Left hindlimb (tissue), 1 donor: ENCODE results near the gene PAX4.

Experiments
- DNase-seq: peaks from one replicate; pipeline ENCODE4 v3.0.0-alpha.2; 2018

PAX4 gene

DNA sequence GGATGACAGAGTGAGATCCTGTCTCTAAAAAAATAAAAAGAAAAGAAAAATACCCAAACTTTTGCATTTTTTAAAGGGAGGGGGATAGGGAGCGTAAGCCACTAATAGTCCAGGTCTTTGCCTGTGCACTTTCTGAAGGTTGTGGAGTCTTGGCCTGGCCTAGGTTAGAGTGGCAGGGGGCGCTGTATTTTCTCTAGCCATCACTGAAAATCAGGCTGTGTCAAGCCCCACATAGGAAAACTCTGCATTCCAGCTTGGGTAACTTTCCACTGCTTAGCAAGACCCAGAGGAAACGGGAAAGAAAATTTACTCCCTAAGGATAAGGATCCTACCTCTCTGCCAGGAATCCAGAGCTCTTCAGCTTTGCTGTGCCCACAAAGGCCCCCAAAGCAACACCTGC, 10.5 kb upstream of the PAX4 start:
- no peak for DNase-seq

DNA sequence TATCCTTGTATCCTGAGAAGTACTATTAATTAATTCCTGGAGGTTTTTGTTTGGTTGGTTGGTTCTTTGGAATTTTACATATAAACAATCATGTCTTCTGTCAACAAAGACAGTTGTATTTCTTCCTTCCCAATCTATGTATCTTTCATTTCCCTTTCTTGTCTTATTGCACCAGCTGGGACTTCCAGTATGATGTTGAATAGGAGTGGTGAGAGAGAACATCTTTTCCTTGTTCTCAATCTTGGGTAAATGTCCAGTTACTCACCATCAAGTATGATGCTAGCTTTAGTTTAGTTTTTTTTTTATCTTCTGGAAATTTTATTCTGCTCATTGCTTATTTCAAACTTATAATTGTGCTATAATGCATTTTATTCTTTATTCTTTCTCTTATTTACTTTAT, 7.4 kb upstream of the PAX4 start:
- DNase-seq = no peak

DNA sequence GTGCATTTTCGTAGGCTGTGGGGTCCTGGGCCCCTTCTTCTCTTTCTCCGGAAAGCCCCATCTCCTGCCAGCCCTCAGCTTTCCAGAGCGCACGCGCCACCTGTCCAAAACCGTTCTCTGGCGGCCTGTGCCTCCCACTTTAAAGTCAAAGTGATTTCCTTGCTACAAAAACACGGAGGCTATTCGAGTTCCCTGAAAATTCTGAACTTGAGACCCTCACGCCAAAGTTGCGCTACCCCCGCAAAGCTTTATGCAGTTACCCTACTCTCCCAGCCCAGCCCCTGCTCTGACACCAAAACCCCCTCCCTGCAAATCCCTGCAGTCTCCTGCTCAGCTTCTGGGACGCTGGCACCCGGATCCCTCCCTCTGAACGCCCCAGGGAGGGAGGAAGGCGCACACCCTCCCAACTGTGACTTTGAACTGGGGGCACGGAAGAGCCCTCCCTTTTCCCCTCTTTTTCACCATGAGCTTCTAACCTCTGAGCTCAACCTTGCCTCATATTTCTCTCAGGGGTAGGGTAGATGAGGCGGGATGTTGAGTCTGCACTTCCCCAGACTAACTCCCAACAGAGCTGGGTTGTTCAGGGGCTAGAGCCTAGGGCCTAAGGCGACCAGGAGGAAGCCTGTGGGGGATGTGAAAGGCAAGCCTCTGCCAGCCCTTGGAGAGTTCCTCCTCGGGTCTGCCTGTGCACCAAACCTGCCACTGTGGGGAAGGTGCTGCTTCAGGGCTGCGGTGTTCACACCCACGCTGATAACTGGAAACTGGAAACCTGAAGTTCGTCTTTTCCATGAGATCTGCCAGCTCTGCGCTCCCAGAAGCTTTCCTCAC, 2.7 kb upstream of the PAX4 start:
- DNase-seq = no peak

DNA sequence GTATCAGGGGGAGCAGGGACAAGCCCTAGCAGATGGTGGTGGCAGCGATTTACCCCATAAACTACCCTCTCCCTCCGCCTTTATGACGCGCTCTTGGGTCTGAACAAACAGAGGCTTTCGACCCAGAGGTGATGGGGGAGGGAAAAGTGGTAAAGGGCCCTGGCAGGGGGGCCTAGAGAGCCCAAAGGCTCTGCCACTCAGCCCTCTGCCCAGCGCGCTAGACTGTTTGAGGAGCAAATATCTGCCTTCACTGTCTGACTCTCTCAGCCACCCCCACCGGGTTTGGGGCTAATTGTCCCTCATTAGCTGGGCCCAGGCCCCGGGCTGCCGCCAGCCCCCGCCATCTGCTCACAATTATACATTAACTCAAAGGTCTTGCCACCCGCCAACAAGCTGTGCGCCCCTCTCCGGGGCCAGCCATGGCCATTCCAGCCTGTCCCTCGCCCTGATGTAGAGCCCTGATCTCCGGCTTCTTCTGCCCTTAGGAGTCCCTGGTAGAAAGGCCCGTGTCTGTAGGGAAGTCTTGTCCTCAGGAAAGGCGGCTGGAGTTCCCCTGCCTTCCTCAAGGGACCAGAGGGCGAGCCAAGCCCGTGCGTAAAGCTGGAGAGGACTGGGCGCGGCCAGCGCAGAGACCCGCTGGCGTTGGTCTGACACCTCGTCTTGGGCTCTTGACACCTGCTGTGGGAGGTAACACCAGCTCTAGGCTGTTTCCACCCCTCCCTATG, 1.9 kb upstream of the PAX4 start:
- DNase-seq = no peak

DNA sequence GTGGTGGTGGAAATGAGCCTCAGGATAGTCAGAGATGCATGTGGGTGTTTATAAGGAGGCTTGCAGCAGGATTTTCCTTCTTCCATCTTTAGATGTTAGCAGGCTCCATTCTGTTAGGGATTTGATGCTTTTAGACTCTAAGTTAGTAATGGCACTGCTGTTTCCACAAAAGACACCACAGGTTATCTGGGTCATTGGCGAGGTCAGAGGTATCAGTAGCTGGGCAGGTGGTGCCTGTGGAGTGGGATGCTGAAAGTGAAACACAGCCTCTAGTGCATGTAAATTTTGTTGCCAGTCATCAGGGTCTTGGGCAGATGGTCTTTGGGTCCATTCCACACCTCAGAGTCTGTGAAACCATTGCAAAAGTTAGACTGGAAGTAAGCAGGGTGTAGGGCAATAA, 833 bp upstream of the PAX4 start:
- DNase-seq = no peak

DNA sequence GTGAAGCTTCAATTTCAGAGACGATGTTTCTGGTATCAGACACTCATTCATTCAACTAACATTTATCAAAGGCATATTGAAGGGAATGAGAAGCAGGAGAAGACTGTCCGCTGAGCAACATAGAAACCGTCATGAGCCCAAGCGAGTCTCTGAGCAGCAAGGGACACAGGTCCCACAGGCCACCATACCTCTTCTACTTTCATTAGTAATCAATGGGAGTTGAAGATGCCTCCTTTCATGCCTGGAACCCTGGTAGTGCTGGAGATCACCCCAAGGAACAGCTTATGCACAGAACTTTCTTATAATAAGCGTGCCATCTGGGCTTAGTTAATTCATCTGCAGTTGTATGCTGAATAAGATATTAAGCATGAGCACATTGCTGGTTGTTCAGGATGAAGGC, 1.2 kb downstream of the PAX4 start:
- DNase-seq = no peak

DNA sequence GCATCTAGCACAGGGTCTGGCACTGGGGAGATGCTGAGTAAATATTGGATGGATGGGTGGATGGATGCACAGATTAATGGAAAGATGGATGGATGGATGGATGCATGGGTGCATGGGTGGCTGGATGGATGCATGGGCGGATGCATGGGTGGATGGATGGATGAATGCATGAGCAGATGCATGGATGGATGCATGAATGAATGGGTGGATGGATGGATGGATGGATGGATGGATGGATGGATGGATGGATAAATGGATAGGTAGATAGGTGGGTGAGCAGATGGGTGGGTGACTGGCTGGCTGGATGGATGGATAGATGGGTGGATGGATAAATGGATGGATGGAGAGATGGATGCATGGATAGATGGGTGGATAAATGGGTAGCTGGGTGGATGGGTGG, 5.7 kb downstream of the PAX4 start:
- no peak for DNase-seq

DNA sequence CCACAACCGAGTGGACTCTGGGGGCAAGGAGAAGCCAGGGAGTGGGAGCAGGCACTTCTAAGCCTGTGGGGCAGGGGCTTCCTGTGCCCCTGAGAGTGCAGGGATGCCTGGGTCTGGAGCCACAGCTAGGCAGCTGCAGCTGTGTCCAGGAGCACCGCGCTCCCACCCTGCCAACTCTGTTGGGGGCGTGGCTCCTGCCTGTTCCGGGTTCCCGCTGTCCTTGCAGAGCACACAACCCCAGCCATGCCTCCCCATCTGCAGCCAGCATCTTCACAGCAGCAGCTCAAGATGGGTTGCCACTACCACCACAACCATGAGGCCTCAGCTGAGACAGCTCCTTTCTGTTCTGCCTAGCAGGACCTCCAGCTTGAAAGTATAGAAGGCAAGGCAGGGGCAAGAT, 8.6 kb downstream of the PAX4 start:
- DNase-seq = no peak

DNA sequence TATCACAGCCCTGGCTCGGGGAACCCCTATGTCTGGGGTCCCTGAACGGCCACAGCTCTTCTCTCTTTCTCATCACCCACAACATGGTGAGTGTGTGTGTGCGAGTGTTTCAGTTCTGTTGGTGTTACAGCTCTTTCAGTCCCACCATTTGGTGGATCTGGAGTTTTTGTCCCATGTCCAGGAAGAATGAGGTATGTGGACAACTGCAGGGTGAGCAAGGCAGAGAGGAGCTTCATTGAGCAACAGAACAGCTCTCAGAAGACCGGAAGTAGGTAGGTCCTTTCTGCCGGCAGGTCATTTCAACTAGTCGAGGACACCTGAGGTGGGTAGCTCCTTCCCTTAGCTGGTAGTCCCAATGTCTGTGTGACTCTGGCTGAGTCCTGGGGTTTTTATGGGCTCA, 9.5 kb downstream of the PAX4 start:
- DNase-seq = no peak

DNA sequence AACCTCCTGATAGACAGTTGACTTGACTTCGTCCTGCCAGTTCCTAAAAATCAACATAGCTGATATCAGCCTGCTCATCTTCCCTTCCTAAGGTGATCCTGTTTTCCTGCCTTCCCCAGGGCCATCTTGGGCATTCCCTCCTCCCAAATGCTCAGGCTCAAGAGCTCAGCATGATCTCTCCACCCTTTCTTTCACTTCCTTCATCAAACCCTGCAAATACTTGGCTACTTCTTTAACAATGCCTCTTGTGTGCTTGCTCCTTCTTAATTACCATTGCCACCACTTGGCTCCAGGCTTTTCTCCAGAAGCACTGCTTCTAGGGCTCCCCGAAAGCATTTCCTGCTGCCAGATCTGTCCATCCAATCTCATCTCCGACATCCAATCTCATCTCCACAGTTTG, 17.1 kb downstream of the PAX4 start:
- no peak for DNase-seq

DNA sequence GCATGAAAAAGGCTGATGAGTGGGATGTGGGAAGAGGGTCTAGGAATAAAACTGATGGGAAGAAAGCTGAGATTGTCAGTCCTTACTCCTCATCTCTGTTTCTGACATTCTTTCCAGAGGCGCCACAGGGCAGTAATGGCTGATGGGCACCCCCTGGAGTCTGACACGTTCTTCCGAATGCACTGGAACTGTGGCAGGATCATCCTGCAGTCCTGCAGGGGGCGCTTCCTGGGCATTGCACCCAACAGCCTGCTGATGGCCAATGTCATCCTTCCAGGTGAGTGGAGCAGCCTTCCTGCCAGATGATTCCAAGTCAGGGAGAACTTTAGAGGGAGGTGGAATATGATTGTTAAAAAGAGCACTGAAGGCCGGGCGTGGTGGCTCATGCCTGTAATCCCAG, 19.6 kb downstream of the PAX4 start:
- DNase-seq = no peak

DNA sequence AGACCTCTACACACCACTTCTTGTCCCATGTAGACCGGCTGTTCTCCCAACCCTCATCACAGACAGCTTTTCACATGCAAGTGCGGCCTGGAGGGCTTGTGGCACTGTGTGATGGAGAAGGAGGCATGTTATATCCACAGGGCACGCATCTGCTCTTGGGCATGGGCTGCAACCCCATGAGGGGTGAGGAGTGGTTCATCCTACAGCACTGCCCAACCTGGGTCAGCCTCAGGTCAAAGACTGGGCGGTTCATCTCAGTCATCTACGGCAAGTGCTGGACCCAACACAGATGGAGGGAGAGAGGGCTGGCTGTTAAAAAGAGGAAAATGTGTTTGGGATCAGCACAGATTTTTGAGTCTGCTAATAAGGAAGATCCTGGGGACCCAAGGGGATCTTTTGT, 22.2 kb downstream of the PAX4 start:
- DNase-seq = no peak

DNA sequence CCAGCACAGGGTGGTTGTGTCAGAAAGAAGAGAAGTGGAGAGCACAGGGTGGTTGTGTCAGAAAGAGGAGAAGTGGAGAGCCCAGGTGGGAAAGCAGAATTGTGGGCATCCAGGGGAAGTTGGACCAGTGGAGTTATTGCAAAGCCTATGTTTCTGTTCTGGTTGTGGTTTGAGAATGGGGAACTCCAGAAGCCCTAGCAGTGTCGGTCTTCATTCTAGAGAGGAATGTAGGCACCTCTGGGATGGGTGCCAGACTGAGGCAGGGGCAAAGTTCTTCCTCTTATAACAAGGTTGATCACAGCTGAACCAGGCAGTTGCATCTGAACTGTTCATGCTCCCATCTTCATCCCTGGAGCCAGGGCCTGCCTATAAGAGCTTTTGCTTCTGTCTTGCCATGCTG, 23.5 kb downstream of the PAX4 start:
- DNase-seq = no peak

DNA sequence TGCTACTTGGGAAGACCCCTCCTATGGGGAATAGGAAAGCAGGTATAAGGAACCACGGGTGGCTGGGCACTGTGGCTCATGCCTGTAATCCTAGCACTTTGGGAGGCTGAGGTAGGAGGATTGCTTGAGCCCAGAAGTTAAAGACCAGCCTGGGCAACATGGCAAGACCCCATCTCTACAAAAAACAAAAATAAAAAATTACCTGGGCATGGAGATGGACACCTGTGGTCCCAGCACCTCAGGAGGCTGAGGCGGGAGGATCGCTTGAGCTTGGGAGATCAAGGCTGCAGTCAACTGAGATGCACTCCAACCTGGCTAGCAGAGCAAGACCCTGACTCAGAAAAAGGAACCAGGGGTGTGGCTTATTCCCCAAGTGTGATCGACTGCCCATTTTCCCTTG, 25.4 kb downstream of the PAX4 start:
- DNase-seq = no peak

DNA sequence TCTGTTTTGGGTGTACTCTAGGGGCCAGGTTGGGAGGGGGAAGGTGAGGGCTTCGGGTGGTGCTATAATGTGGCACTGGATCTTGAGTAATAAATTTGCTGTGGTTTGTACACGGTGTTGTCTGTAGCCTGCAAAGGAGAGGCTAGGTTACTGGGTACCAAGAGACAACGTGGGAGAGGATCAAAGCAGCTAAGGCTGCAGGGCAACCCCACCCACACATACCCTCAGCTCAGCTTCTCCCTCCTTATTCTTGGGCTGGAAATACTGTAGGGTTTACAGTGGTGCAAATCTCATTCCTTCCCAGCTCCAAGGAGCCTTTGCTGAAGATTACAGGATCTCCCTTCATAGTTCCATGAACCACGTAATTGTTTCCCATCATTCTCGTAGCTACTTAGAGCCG, 26.4 kb downstream of the PAX4 start:
- no peak for DNase-seq

DNA sequence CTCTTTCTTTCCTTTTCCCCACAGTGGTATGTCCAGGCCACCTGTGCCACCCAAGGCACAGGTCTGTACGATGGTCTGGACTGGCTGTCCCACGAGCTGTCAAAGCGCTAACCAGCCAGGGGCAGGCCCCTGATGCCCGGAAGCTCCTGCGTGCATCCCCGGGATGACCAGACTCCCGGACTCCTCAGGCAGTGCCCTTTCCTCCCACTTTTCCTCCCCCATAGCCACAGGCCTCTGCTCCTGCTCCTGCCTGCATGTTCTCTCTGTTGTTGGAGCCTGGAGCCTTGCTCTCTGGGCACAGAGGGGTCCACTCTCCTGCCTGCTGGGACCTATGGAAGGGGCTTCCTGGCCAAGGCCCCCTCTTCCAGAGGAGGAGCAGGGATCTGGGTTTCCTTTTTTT, 26.8 kb downstream of the PAX4 start:
- no peak for DNase-seq

DNA sequence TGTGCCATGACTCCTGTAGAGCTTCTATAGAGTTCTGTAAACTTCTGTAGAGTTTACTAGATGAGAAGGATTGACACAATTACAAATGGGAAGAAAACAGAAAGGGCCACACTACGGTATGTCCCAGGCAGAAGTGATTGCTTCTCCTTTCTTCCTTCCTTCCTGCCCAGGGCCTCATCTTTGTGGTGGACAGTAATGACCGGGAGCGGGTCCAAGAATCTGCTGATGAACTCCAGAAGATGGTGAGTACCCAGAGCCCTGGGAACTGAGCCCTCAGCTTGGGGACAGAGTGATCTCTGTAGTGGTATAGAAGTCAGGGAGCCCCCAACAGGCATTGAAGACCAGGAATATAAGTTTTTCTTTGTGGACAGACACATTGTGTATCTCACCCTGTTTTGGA, 28.0 kb downstream of the PAX4 start:
- no peak for DNase-seq

DNA sequence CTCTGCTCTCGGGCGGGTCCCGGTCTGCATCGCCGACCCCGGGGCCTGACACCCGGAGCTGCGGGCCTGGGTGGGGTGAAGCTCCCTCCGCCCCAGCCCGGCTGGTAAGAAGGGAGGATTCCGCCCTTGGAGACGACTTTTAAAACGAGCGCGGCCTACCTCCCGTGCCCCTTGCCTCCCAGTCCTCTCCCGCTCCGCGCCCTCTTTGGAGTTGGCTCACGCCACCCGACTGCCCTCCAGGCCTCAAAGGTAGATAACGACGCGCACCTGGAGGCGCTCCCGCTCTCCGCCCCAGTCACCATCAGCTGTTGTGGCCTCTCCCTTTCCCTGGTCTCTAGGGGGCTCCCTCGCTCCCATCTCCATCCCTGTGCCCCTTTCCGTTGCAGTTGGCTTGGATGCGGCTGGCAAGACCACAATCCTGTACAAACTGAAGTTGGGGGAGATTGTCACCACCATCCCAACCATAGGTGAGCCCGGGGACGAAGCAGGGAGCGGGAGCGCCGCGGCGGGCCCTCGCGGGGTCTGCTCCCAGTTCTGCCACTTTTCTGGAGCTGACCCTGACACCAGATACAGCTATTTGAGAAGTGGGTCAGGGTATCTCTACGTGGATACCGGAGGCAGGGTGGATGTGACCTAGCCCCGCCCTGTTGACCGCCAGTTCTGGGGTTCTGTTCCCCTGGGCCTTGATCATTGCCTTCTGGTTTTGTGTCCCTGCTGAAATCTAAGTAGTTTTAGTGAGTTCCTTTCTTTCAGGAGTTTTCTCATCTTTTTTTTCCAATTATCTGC, 29.1 kb downstream of the PAX4 start:
- peak; percentile 55 for DNase-seq

DNA sequence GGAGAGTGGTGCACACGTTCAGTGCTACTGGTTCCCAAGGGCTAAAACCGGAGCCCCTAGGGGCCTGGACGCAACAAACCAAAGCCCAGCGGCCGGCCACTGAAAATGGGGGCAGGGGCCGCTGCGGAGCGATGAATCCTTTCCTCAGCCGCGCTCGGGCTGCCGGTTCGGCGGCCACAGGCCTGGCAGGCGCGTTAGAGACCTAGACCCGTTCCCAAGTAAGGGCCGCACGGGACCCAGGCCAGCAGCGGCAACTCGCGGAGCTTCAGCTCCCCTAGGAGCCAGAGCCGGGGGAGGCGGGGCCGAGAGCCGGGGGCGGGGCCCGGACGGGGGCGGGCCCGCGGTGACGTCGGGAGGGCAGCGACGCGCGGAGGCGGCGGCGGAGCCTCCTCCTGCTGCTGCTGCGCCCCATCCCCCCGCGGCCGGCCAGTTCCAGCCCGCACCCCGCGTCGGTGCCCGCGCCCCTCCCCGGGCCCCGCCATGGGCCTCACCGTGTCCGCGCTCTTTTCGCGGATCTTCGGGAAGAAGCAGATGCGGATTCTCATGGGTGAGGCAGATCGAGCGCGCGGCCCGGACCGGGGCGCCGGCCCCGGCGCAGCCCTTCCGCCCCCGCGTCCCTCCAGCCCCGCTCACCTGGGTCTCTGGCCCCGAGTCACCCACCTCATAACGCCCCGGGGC, 29.8 kb downstream of the PAX4 start, which contains the start of gene ARF5:
ARF5 (plus strand) TSS at position 393 of the 678 bp plus-strand sequence; CDS start at position 481, 88 bp downstream.
- DNase-seq = peak; percentile 93

DNA sequence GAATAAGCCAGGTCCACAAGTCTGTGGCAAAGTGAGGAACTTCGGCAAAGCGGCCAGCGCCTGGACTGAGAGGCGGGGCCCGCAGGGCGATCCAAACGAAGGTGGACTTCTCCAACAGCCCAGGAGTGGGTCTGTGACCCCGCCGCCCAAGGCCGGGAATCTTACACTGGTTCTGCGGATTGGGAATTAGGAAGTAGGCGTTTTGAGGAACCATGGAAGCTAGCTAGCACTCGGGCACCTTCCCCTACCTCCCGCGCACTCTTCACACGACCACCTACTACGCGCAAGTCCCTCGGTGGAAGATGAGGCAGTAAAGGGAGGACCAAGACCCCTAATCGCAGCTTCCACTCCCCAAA, 30.3 kb downstream of the PAX4 start:
- peak; percentile 45 for DNase-seq

DNA sequence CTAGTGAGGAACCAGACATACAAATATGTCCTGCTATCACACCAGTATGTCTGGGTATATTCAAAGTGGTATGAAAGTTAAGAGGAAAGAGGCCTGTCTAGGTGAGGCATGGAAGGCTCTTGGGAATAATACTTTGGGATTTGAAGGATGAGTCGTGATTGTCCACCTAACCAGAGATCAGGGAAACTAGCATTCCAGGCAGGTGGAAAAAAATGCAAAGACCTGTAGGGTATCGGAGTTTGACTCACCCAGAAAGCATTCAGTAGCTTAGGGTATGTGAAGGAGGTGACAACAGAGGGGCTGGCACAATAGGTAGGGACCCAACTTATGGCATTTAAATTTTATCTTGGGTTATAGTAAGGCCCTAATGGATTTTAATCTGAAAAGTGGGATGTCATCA, 31.6 kb downstream of the PAX4 start:
- no peak for DNase-seq

DNA sequence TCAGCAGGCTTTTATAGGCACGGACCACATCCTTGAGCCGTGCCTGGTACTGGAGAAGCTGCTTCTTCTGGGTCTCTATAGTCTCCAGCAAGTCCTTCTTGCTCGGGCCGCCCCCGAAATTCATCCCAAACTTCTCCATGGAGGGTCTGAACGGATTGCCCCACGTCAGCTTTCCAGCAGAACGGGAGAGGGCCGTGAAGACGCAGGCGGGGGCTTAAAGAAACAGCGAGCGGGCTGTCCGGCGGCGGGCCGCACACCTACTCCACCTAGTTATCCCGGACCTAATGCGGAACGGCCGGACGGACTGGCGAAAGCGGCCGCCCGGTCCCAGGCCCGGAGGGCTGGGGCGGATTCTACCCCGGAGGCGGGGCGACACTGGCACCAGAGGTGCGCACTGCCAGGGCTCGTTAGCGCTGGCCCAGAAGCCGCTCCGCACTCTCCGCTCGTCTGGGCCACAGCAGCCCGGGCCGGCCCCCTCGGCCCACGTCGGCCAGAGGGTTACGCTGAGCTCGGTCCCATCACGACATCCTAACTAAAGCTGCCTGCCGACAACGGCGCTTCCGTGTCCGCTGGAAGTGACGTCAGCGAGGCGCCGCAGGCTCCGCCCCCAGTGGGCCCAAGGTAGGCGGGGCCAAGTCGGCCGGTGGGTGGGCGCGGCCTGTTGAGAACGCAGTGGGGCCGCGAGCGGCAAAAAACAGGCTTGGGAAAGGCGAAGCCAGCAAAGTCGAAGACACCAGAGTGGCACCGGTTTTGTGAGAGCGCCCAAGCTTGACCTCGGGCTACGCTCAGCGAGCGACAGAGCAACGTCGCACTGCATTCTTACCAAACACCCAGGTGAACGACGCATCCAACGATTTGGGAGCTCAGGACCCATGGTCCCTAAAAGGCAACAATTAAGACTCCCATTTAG, 32.6 kb downstream of the PAX4 start, which contains the start of gene GCC1:
GCC1 (minus strand) TSS at position 553 of the 910 bp plus-strand sequence; CDS start at position 139, 414 bp downstream.
- peak; percentile 94 for DNase-seq
